Measurements from ENCODE around the gene PPP1R17. TPM values are rescaled to one million over a fixed set of nuclear protein-coding genes. Genes with fewer than 3 reads are reported as not detected.

Gene PPP1R17
- total and polyA plus RNA-seq, 2 donors (not counting 1 experiment from before 2014, with no cell fraction given): 0.20 TPM; not detected in 1

GRCh38 chr7:31705377-31705776 is 18.4 kb downstream of the PPP1R17 start:
- Histone ChIP-seq H3K27me3 (replicated peaks in 1 of 4; ENCODE audit: control extremely low read depth in 1 of 4, control insufficient read depth in 3 of 4, insufficient read depth in 4 of 4, low read length in 3 of 4) (no peaks in the 10 kb centered on the region), H3K9me3 (ENCODE audit: control extremely low read depth in 1 of 3, control insufficient read depth in 2 of 3, insufficient read depth in 1 of 3, low read length in 2 of 3) (no peaks in the 10 kb centered on the region), H4K20me1 (ENCODE audit: control insufficient read depth, insufficient read depth, low read length, poor library complexity, severe bottlenecking) (no peaks in the 10 kb centered on the region), H3K79me2 (ENCODE audit: control insufficient read depth, insufficient read depth, low read length) (no peaks in the 10 kb centered on the region), H2AFZ (ENCODE audit: insufficient read depth, low read depth, low read length, poor library complexity, severe bottlenecking) (no peak overlapping the region), H3K4me1 (ENCODE audit: control insufficient read depth in 2 of 2, insufficient read depth in 2 of 2, low read length in 2 of 2) (no peaks in the 10 kb centered on the region), H3K4me2 (replicated peaks; ENCODE audit: low read depth, low read length, poor library complexity, severe bottlenecking) (no peak overlapping the region), H3K9ac (ENCODE audit: low read length) (no peak overlapping the region), H3K27ac (ENCODE audit: low read length in 2 of 2) (no peak overlapping the region), H3K36me3 (replicated peaks in 1 of 2; ENCODE audit: control extremely low read depth in 1 of 2, control insufficient read depth in 1 of 2, extremely low read depth in 1 of 2, insufficient read depth in 2 of 2, low read length in 1 of 2) (no peaks in the 10 kb centered on the region), H3K4me3 (ENCODE audit: control extremely low read depth in 1 of 5, extremely low read depth in 1 of 5, insufficient read depth in 1 of 5, low read depth in 2 of 5, low read length in 4 of 5) (no peak overlapping the region)
- no peaks in the 10 kb centered on the region for H3K9me3 Mint-ChIP-seq (ENCODE audit: insufficient read depth)
- no peak for ATAC-seq (ENCODE audit: low read depth)
- ChIA-PET POLR2A (no interaction called here), CTCF (no interaction called here)
- TF ChIP-seq CTCF (IDR thresholded peaks at IDR 0.05): no peak
- TF ChIP-seq EZH2 (IDR thresholded peaks at IDR 0.05; ENCODE audit: borderline replicate concordance, insufficient read depth, low read depth, low read length, poor library complexity, severe bottlenecking): no peak
- no peak for DNase-seq
- H3K27me3 Mint-ChIP-seq: no peaks in the 10 kb centered on the region
- peaks cover 9% of the 10 kb centered on the region for H3K4me1 Mint-ChIP-seq
- intact Hi-C loops (cut with micrococcal nuclease): no loop called here
- WGBS (ENCODE audit: insufficient coverage): no CpG with 5 or more reads among the region's 3 CpGs
- no peak overlapping the region for H3K4me3 Mint-ChIP-seq
- H3K27ac Mint-ChIP-seq: no peak overlapping the region

- no peak for DNase-seq
- Histone ChIP-seq H3K4me1 (ENCODE audit: control insufficient read depth in 2 of 2, insufficient read depth in 2 of 2, low read length in 2 of 2) (no peaks in the 10 kb centered on the region), H3K9ac (ENCODE audit: low read length) (no peak overlapping the region), H3K4me3 (ENCODE audit: control extremely low read depth in 1 of 5, extremely low read depth in 1 of 5, insufficient read depth in 1 of 5, low read depth in 2 of 5, low read length in 4 of 5) (no peak overlapping the region), H3K27ac (ENCODE audit: low read length in 2 of 2) (no peak overlapping the region), H3K36me3 (replicated peaks in 1 of 2; ENCODE audit: control extremely low read depth in 1 of 2, control insufficient read depth in 1 of 2, extremely low read depth in 1 of 2, insufficient read depth in 2 of 2, low read length in 1 of 2) (no peaks in the 10 kb centered on the region), H3K9me3 (ENCODE audit: control extremely low read depth in 1 of 3, control insufficient read depth in 2 of 3, insufficient read depth in 1 of 3, low read length in 2 of 3) (no peaks in the 10 kb centered on the region), H2AFZ (ENCODE audit: insufficient read depth, low read depth, low read length, poor library complexity, severe bottlenecking) (no peak overlapping the region), H3K27me3 (replicated peaks in 1 of 4; ENCODE audit: control extremely low read depth in 1 of 4, control insufficient read depth in 3 of 4, insufficient read depth in 4 of 4, low read length in 3 of 4) (no peaks in the 10 kb centered on the region), H4K20me1 (ENCODE audit: control insufficient read depth, insufficient read depth, low read length, poor library complexity, severe bottlenecking) (no peaks in the 10 kb centered on the region), H3K79me2 (ENCODE audit: control insufficient read depth, insufficient read depth, low read length) (no peaks in the 10 kb centered on the region), H3K4me2 (replicated peaks; ENCODE audit: low read depth, low read length, poor library complexity, severe bottlenecking) (no peak overlapping the region)
- peaks cover 9% of the 10 kb centered on the region for H3K4me1 Mint-ChIP-seq
- ATAC-seq (ENCODE audit: low read depth): no peak
- WGBS (ENCODE audit: insufficient coverage): 34% methylated on average over 4 of the region's 5 CpGs
- CTCF ChIA-PET: no interaction called here
- POLR2A ChIA-PET: no interaction called here
- H3K27ac Mint-ChIP-seq: no peak overlapping the region
- TF ChIP-seq EZH2 (IDR thresholded peaks at IDR 0.05; ENCODE audit: borderline replicate concordance, insufficient read depth, low read depth, low read length, poor library complexity, severe bottlenecking) (no peak), CTCF (IDR thresholded peaks at IDR 0.05) (no peak)
- H3K4me3 Mint-ChIP-seq: no peak overlapping the region
- no peaks in the 10 kb centered on the region for H3K27me3 Mint-ChIP-seq
- intact Hi-C loops (cut with micrococcal nuclease): no loop called here
- no peaks in the 10 kb centered on the region for H3K9me3 Mint-ChIP-seq (ENCODE audit: insufficient read depth)
Observed at GRCh38 chr7:31707089-31707488, 20.1 kb downstream of the PPP1R17 start.

Data from B cell (primary cell).